Liver (tissue), 9 donors: Measurements from ENCODE around the gene SGO2. TPM values are rescaled to one million over a fixed set of nuclear protein-coding genes. Genes with fewer than 3 reads are reported as not detected.

Experiments used
- DNase-seq: peaks from one replicate; pipeline ENCODE4 v3.0.0-alpha.2; 2017; ENCODE audit warnings: low spot score
- H3K27ac ChIP-seq, 2 donors: one replicate each; pipeline ENCODE4 v1.7.0; 2013; ENCODE audit warnings: inconsistent platforms in 2 of 2, low read length in 2 of 2, control low read depth in 1 of 2, low read depth in 1 of 2, mild to moderate bottlenecking in 1 of 2
- H3K27me3 ChIP-seq, 4 donors: one replicate each; pipeline versions ENCODE4 v1.6.1 to v1.7.0; 2013; ENCODE audit warnings: low read length in 3 of 4, inconsistent platforms in 1 of 4, mild to moderate bottlenecking in 1 of 4, moderate library complexity in 1 of 4; ENCODE audit not compliant: control insufficient read depth in 4 of 4, insufficient read depth in 4 of 4
- H3K36me3 ChIP-seq, 4 donors: one replicate each; pipeline versions ENCODE4 v1.6.1 to v1.7.0; 2013; ENCODE audit warnings: low read length in 3 of 4, mild to moderate bottlenecking in 3 of 4, low read depth in 1 of 4, moderate library complexity in 1 of 4; ENCODE audit not compliant: control insufficient read depth in 4 of 4, insufficient read depth in 3 of 4
- H3K4me1 ChIP-seq, 4 donors: one replicate each; pipeline versions ENCODE4 v1.6.1 to v1.7.0; 2013; ENCODE audit warnings: low read length in 3 of 4, mild to moderate bottlenecking in 3 of 4, moderate library complexity in 1 of 4; ENCODE audit not compliant: control insufficient read depth in 4 of 4, insufficient read depth in 4 of 4
- H3K4me3 ChIP-seq, 3 donors: one replicate each; pipeline versions ENCODE4 v1.6.1 to v1.7.0; 2013; ENCODE audit warnings: low read length in 3 of 3, control low read depth in 1 of 3, low read depth in 1 of 3, mild to moderate bottlenecking in 1 of 3
- H3K9ac ChIP-seq, 2 donors: one replicate each; pipeline ENCODE4 v1.7.0; 2013; ENCODE audit warnings: low read length in 2 of 2, mild to moderate bottlenecking in 2 of 2, moderate library complexity in 2 of 2, control low read depth in 1 of 2, low read depth in 1 of 2
- H3K9me3 ChIP-seq, 4 donors: one replicate each; pipeline versions ENCODE4 v1.6.1 to v1.7.0; 2013; ENCODE audit warnings: low read length in 3 of 4; ENCODE audit not compliant: control insufficient read depth in 4 of 4
- ATF3 ChIP-seq: IDR thresholded peaks from 2 replicates; pipeline ENCODE4 v1.6.1; 2016; ENCODE audit warnings: antibody characterized with exemption
- CTCF ChIP-seq: fragments of 150-350 bp; IDR thresholded peaks from 2 replicates; pipeline ENCODE4 v1.5.1; 2017; ENCODE audit warnings: improper control_type of control experiment, low read depth, low read length; ENCODE audit not compliant: missing input control
- EGR1 ChIP-seq, 2 donors: IDR thresholded peaks; 2 replicates each; pipeline ENCODE4 v1.6.1; 2016 to 2018; ENCODE audit warnings: antibody characterized with exemption in 2 of 2, low read depth in 2 of 2
- FOXA1 ChIP-seq: IDR thresholded peaks from 2 replicates; pipeline ENCODE4 v1.6.1; 2016; ENCODE audit warnings: antibody characterized with exemption
- FOXA2 ChIP-seq: IDR thresholded peaks from 2 replicates; pipeline ENCODE4 v1.6.1; 2016; ENCODE audit warnings: antibody characterized with exemption
- GABPA ChIP-seq, 2 donors: IDR thresholded peaks in 1 of 2; conservative IDR thresholded peaks in 1 of 2; 2 replicates each; pipeline ENCODE4 v1.6.1; 2016; ENCODE audit warnings: antibody characterized with exemption in 2 of 2, mild to moderate bottlenecking in 1 of 2, moderate library complexity in 1 of 2
- HNF4A ChIP-seq, 2 donors: conservative IDR thresholded peaks; 2 replicates each; pipeline ENCODE4 v1.6.1; 2016; ENCODE audit warnings: antibody characterized with exemption in 2 of 2, mild to moderate bottlenecking in 2 of 2
- HNF4G ChIP-seq: IDR thresholded peaks from 2 replicates; pipeline ENCODE4 v1.6.1; 2016; ENCODE audit warnings: antibody characterized with exemption
- JUND ChIP-seq, 2 donors: IDR thresholded peaks; 2 replicates each; pipeline ENCODE4 v1.6.1; 2016; ENCODE audit warnings: antibody characterized with exemption in 2 of 2
- MAX ChIP-seq: IDR thresholded peaks from 2 replicates; pipeline ENCODE4 v1.6.1; 2016; ENCODE audit warnings: antibody characterized with exemption
- NR2F2 ChIP-seq: IDR thresholded peaks from 2 replicates; pipeline ENCODE4 v1.6.1; 2016; ENCODE audit warnings: antibody characterized with exemption
- RAD21 ChIP-seq, 2 donors: IDR thresholded peaks; 2 replicates each; pipeline ENCODE4 v1.6.1; 2016; ENCODE audit warnings: antibody characterized with exemption in 2 of 2, mild to moderate bottlenecking in 2 of 2
- REST ChIP-seq: IDR thresholded peaks from 2 replicates; pipeline ENCODE4 v1.6.1; 2016; ENCODE audit warnings: antibody characterized with exemption, mild to moderate bottlenecking
- RXRA ChIP-seq, 2 donors: IDR thresholded peaks; 2 replicates each; pipeline ENCODE4 v1.6.1; 2017 to 2018; ENCODE audit warnings: antibody characterized with exemption in 2 of 2, mild to moderate bottlenecking in 1 of 2
- SP1 ChIP-seq: IDR thresholded peaks from 2 replicates; pipeline ENCODE4 v1.6.1; 2018; ENCODE audit warnings: antibody characterized with exemption, mild to moderate bottlenecking
- TAF1 ChIP-seq: conservative IDR thresholded peaks from 2 replicates; pipeline ENCODE4 v1.6.1; 2016; ENCODE audit warnings: antibody characterized with exemption, mild to moderate bottlenecking
- YY1 ChIP-seq: IDR thresholded peaks from 2 replicates; pipeline ENCODE4 v1.6.1; 2016; ENCODE audit warnings: antibody characterized with exemption, mild to moderate bottlenecking
- ZBTB33 ChIP-seq: IDR thresholded peaks from 2 replicates; pipeline ENCODE4 v1.6.1; 2016; ENCODE audit warnings: antibody characterized with exemption
- WGBS: extraction: QIAGEN DNeasy Blood & Tissue Kit; methylation state at CpG from one replicate; pipeline ENCODE4 v1.1.7; 2013; 5-methylcytosine and 5-hydroxymethylcytosine counted together
- polyA plus RNA-seq, 2 donors: library from polyadenylated mRNA; stranded (reverse) in 1 of 2; unstranded in 1 of 2; fragments of 200-250 nt in 1 of 2; fragments of >200 nt in 1 of 2; fragmentation: Nextera tagmentation in 1 of 2; extraction: Ambion mirVana in 1 of 2; gene quantifications; one replicate each; pipeline versions ENCODE4 v1.2.1 to v1.2.3, GENCODE V29; 2013 to 2015
- total RNA-seq, 2 donors: library from RNA; depleted of rRNA; stranded (reverse); fragments of >200 nt; gene quantifications; one replicate each; pipeline ENCODE4 v1.2.3, GENCODE V29; 2014
- donor health status: healthy.
- donor health status: healthy.
- donor health status: healthy.
- donor health status: healthy.
- donor health status: healthy.

The SGO2 gene
- total and polyA plus RNA-seq, 4 donors = 0.58 to 14.9 (median 0.77) TPM

- 60% methylated on average over 1 of the region's 1 CpG for WGBS
- no peak for DNase-seq
- Histone ChIP-seq H3K9ac (peak overlapping the region in 1 of 2 donors; percentile 60), H3K9me3 (no peaks in the 10 kb centered on the region), H3K27ac (peak overlapping the region; percentile 69 to 92), H3K4me1 (peaks cover 8 to 69% (median 48%) of the 10 kb centered on the region in 4 donors), H3K4me3 (no peak overlapping the region), H3K36me3 (peaks cover 3 to 48% (median 36%) of the 10 kb centered on the region in 4 donors), H3K27me3 (no peaks in the 10 kb centered on the region)
- TF ChIP-seq RXRA (IDR thresholded peaks at IDR 0.05) (no peak), HNF4A (conservative IDR thresholded peaks at IDR 0.05) (peak in 1 of 2 donors; percentile 36), ZBTB33 (no peak), YY1 (no peak), TAF1 (no peak), CTCF (no peak)
Observed at GRCh38 chr2:200615247-200615646, 89.2 kb downstream of the SGO2 start.

GRCh38 chr2:200616193-200616592, 90.2 kb downstream of the SGO2 start:
- WGBS = 31% methylated on average over 5 of the region's 5 CpGs
- H3K27ac ChIP-seq = peak overlapping the region; percentile 69 to 92
- no peak overlapping the region for H3K4me3 ChIP-seq
- no peaks in the 10 kb centered on the region for H3K27me3 ChIP-seq
- H3K4me1 ChIP-seq = peaks cover 8 to 69% (median 48%) of the 10 kb centered on the region in 4 donors
- no peak for DNase-seq
- peak; percentile 77 for TF ChIP-seq YY1
- TF ChIP-seq REST = peak; percentile 56
- TF ChIP-seq EGR1 (IDR thresholded peaks at IDR 0.05; ENCODE audit: low read depth in 2 of 2) = no peak
- peak; percentile 74 for TF ChIP-seq SP1
- no peak for TF ChIP-seq ZBTB33
- TF ChIP-seq CTCF = peak; percentile 2
- TF ChIP-seq FOXA1 = no peak
- TF ChIP-seq MAX = peak; percentile 54
- TF ChIP-seq GABPA (IDR thresholded peaks at IDR 0.05 in 1 of 2, conservative IDR thresholded peaks at IDR 0.05 in 1 of 2) = no peak
- no peak for TF ChIP-seq FOXA2
- TF ChIP-seq HNF4G = peak; percentile 75
- peak; percentile 64 to 82 for TF ChIP-seq RXRA (IDR thresholded peaks at IDR 0.05)
- TF ChIP-seq NR2F2 = peak; percentile 24
- peak; percentile 28 for TF ChIP-seq RAD21 (IDR thresholded peaks at IDR 0.05)
- TF ChIP-seq HNF4A (conservative IDR thresholded peaks at IDR 0.05) = peak; percentile 94 to 99
- no peak for TF ChIP-seq TAF1
- peak; percentile 35 to 54 for TF ChIP-seq JUND (IDR thresholded peaks at IDR 0.05)
- no peak for TF ChIP-seq ATF3
- peak overlapping the region; percentile 4 to 89 for H3K9ac ChIP-seq
- H3K36me3 ChIP-seq = peaks cover 3 to 54% (median 36%) of the 10 kb centered on the region in 4 donors
- no peaks in the 10 kb centered on the region for H3K9me3 ChIP-seq
